ENCODE measurements around the gene AP3B1.

The AP3B1 gene

GRCh38 chr5:77952636-77953212 lies 341.8 kb downstream of the AP3B1 start:
- DNase-seq (ENCODE audit: low read depth, low spot score): no peak
- POLR2A ChIA-PET: no interaction called here
- H3K4me3 ChIP-seq (ENCODE audit: low read depth, low read length): no peak overlapping the region
- TF ChIP-seq, protein P1, sequence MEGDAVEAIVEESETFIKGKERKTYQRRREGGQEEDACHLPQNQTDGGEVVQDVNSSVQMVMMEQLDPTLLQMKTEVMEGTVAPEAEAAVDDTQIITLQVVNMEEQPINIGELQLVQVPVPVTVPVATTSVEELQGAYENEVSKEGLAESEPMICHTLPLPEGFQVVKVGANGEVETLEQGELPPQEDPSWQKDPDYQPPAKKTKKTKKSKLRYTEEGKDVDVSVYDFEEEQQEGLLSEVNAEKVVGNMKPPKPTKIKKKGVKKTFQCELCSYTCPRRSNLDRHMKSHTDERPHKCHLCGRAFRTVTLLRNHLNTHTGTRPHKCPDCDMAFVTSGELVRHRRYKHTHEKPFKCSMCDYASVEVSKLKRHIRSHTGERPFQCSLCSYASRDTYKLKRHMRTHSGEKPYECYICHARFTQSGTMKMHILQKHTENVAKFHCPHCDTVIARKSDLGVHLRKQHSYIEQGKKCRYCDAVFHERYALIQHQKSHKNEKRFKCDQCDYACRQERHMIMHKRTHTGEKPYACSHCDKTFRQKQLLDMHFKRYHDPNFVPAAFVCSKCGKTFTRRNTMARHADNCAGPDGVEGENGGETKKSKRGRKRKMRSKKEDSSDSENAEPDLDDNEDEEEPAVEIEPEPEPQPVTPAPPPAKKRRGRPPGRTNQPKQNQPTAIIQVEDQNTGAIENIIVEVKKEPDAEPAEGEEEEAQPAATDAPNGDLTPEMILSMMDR (IDR thresholded peaks at IDR 0.05; ENCODE audit: insufficient read depth, low read length, missing control alignments): no peak
- CTCF ChIA-PET: no interaction called here
